Coronary artery (tissue), 2 donors: ENCODE measurements around the gene CADPS2.

Source experiments
- DNase-seq: peaks from one replicate; pipeline ENCODE4 v3.0.0-alpha.2; 2017; ENCODE audit warnings: low spot score
- H3K27ac ChIP-seq, 2 donors: fragments of 200-600 bp; sonication (generic); one replicate each; pipeline ENCODE4 v1.5.1; 2016 to 2019
- H3K4me3 ChIP-seq: fragments of 200-600 bp; sonication (generic); 2 replicates; pipeline ENCODE4 v1.5.1; 2016; ENCODE audit warnings: mild to moderate bottlenecking, moderate library complexity
- TF ChIP-seq, protein P1 (sequence below): fragments of 200-600 bp; sonication (generic); IDR thresholded peaks from one replicate; pipeline ENCODE4 v1.5.1; 2019; ENCODE audit warnings: antibody characterized with exemption

Gene CADPS2

DNA sequence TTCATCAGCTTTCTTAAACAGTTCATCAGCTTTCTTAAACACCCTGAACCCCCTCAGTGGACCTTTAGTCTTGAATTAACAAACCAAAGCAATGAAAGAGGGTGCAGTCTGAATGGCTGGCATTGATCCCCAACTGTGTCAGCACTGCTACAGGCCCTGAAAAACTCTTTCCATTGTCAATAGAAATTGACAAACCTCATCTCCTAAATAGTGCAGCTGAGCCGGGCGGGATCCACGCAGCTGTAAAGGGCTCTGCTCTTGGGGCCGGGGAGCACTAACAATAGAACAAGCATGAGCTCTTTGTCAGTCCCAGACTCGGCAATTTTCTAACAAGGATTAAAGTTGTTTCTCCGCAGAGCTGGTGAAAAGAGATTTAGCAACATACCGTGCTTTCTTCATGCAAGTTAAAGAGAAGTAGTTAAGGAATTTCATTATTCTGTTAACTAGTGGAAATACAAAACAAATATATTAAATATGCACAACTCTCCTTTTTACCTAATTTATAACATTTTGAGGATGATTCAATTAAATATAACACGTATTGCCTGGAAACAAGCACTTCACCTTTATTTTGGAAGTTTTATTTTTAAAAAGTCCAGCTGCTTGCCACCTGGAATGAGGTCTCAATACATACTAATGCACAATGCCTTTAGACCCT is 557.0 kb downstream of the CADPS2 start:
- DNase-seq = no peak
- Histone ChIP-seq H3K27ac (no peak overlapping the region), H3K4me3 (no peak overlapping the region)
- TF ChIP-seq, protein P1, sequence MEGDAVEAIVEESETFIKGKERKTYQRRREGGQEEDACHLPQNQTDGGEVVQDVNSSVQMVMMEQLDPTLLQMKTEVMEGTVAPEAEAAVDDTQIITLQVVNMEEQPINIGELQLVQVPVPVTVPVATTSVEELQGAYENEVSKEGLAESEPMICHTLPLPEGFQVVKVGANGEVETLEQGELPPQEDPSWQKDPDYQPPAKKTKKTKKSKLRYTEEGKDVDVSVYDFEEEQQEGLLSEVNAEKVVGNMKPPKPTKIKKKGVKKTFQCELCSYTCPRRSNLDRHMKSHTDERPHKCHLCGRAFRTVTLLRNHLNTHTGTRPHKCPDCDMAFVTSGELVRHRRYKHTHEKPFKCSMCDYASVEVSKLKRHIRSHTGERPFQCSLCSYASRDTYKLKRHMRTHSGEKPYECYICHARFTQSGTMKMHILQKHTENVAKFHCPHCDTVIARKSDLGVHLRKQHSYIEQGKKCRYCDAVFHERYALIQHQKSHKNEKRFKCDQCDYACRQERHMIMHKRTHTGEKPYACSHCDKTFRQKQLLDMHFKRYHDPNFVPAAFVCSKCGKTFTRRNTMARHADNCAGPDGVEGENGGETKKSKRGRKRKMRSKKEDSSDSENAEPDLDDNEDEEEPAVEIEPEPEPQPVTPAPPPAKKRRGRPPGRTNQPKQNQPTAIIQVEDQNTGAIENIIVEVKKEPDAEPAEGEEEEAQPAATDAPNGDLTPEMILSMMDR = no peak

DNA sequence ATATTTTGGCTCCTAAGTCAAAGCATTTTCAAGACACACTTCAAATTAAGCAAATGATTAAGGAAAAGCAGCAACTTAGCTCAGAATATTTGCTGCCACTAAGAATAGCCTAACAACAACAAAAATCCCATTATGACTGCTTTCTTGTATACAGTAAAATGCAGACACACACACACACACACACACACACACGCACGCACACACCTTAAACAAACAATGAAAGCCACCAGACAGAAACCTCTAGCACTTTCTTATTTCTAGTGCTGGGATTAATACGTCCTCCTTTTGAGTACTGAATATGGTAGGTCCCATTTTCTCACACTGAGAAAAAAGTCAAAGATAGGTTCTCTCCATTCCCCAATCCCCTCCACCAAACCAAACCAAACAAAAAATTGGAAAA is 558.3 kb downstream of the CADPS2 start:
- H3K4me3 ChIP-seq = no peak overlapping the region
- H3K27ac ChIP-seq = no peak overlapping the region
- TF ChIP-seq, protein P1 = no peak
- no peak for DNase-seq

- H3K27ac ChIP-seq = no peak overlapping the region
- DNase-seq = no peak
- TF ChIP-seq, protein P1 = no peak
- peak overlapping the region; percentile 38 for H3K4me3 ChIP-seq
Observed at GRCh38 chr7:122316467-122317388, 569.5 kb downstream of the CADPS2 start.

- TF ChIP-seq, protein P1 = no peak
- Histone ChIP-seq H3K27ac (no peak overlapping the region), H3K4me3 (peak overlapping the region; percentile 38)
- no peak for DNase-seq
Observed at GRCh38 chr7:122315507-122316466, 570.5 kb downstream of the CADPS2 start.

GRCh38 chr7:122314284-122314683 is 572.0 kb downstream of the CADPS2 start:
- DNase-seq = no peak
- no peak overlapping the region for H3K27ac ChIP-seq
- TF ChIP-seq, protein P1 = no peak
- H3K4me3 ChIP-seq = no peak overlapping the region

GRCh38 chr7:122312789-122313188 is 573.5 kb downstream of the CADPS2 start:
- DNase-seq = no peak
- TF ChIP-seq, protein P1 = no peak
- Histone ChIP-seq H3K27ac (no peak overlapping the region), H3K4me3 (no peak overlapping the region)
